Fibroblast of lung (primary cell): ENCODE data around the gene MCTP1.

Source experiments
- EZH2 ChIP-seq: IDR thresholded peaks from 2 replicates; pipeline ENCODE4 v1.5.1; 2012; ENCODE audit warnings: low read length, control low read depth, mild to moderate bottlenecking; ENCODE audit errors: missing control alignments
- TF ChIP-seq, protein P1 (sequence below), 2 donors: IDR thresholded peaks in 1 of 2; conservative IDR thresholded peaks in 1 of 2; 1 replicate in 1 of 2; 2 replicates in 1 of 2; pipeline ENCODE4 v1.5.1; 2011 to 2012; ENCODE audit warnings: low read length in 2 of 2, control low read depth in 1 of 2, inconsistent platforms in 1 of 2, low read depth in 1 of 2, mild to moderate bottlenecking in 1 of 2

DNA sequence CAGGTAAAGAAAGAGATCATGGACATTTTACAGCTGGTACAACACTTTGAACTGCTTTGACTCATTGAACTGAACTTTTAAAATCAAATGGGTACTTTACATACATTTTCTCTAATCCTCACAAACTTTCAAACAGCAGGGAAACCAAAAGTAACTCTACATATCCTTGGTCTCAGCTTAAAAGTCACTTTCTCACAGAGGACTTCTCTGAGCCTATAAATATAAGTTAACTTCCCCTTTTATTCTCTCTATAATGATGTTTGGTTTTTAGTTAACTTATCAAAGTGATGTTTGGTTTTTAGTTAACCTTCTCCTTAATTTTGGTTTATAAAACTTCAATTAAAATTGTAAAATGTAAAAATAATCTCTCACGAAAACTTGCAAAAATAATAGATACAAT, 209.8 kb downstream of the MCTP1 start:
- TF ChIP-seq EZH2, result no peak
- TF ChIP-seq, protein P1, sequence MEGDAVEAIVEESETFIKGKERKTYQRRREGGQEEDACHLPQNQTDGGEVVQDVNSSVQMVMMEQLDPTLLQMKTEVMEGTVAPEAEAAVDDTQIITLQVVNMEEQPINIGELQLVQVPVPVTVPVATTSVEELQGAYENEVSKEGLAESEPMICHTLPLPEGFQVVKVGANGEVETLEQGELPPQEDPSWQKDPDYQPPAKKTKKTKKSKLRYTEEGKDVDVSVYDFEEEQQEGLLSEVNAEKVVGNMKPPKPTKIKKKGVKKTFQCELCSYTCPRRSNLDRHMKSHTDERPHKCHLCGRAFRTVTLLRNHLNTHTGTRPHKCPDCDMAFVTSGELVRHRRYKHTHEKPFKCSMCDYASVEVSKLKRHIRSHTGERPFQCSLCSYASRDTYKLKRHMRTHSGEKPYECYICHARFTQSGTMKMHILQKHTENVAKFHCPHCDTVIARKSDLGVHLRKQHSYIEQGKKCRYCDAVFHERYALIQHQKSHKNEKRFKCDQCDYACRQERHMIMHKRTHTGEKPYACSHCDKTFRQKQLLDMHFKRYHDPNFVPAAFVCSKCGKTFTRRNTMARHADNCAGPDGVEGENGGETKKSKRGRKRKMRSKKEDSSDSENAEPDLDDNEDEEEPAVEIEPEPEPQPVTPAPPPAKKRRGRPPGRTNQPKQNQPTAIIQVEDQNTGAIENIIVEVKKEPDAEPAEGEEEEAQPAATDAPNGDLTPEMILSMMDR (conservative IDR thresholded peaks at IDR 0.05 in 1 of 2, IDR thresholded peaks at IDR 0.05 in 1 of 2; ENCODE audit: low read depth in 1 of 2, low read length in 2 of 2), result no peak
